Right forelimb (tissue), 1 donor: ENCODE results near the gene SEC31A.

Experiments
- DNase-seq: peaks from one replicate; pipeline ENCODE4 v3.0.0-alpha.2; 2018

SEC31A gene

DNA sequence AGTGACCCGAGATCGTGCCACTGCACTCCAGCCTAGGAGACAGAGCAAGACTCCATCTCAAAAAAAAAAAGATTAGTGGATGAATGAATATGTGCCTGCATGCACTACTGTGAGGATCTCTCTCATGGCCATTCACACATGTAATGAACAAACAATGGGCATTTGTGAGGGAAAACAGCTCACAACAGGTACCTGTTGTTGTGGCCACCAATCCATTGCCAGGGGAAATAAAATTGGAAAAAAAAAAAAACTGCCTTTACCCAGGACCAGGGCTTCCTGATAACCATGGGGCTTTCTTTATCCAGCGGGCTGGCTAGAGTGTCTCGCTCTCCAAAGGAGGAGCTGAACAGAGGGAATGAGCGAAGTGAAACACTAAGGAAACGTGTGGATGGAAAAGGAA, 99.8 kb downstream of the SEC31A start:
- no peak for DNase-seq

DNA sequence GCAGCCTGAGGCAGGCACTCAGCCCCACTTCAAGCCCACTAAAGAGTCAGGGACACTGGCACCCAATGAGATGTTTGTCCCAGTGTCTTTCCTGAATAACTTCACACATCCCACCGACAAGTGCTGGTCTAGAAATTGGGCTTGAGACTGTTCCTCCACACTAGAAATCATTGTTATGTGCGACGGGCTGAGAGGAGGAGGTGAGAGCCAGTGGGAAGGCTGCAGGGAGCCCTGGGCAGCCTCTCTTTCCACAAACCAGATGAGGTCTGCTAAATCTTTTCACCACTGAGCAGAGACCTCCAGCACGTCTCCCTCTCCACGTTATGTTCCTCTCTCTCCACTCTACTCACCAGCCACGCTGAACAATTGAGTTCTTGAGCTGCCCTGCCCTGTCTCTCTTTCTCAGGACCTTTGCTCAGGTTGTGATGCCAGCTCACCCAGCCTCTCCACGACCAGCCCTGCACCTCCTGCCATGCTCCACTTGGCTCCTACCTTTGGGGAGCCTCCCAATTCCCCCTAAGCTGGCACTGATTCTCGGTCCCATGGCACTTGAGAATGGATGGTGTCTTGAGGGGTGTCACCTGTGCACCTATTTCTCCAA, 100.8 kb downstream of the SEC31A start:
- DNase-seq: no peak

DNA sequence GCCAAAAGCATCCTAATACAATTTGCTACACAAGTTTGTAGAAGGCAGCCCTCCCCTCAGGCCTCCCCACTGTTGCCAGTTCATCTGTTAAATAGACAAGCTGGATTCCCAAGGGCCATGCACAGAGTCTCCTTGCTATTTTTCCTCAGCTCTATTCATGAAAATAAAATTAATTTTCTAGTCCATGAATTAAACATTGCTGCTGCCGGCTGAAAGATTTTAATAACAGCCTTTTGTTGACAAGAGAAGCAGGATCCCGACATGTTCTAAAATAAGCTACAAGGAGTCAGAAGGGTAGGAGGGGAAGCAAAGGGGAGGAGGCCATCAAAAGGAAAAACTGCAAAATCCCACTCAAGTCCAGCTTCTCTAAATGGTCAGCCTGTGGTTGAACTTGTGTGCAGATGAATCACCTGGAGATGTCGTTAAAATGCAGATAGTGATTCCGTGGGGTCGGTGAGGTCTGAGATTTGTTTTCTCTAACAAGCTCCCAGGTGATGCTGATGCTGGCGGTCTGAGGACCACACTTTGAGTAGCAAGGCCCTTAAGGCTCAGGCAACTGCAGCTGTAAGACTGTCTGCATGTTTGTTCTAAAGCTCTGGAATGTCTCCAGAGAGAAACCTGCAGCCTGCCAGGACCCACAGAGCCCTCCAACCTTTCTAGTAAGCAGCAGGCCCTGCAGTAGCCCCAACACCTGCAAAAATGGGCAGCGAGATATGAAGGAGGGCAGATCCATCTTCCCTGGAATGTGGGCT, 101.8 kb downstream of the SEC31A start:
- DNase-seq: no peak

DNA sequence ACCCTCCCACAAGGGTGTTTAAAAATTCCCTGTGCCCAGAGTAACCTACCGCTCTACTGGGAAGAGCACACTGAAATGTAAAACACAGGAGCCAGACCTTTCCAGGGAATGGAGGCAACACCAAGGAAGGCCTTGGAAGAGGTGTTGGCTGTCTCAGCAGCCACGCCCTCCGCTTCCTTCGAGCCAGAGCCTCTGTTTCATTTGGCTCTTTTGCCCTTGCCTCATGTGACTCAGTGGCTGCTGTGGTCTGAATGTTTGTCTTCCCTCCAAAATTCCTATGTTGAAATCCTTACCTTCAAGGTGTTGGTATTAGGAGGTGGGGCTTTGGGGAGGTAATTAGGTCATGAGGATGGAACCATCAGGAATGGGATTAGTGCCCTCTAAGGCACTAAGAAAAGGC, 103.6 kb downstream of the SEC31A start:
- DNase-seq: no peak

DNA sequence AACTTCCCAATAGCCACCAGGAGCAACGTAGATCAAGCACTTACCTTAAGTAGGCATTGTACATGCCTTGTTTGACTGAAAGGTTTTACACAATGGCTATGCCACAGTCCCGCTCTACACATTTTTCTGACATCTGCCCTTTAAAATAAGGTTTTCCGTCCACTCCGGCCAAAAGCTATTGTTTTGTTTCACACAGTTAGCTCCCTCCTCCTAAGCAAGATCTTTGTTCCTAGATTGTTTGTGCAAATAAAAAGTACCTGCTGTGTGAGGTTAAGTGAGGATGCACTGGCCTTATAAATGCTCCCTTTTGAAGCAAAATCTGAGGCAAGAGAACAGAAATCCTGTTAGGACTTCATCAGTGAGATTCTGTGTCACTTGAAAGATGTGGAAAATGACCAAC, 104.1 kb downstream of the SEC31A start:
- DNase-seq: no peak

DNA sequence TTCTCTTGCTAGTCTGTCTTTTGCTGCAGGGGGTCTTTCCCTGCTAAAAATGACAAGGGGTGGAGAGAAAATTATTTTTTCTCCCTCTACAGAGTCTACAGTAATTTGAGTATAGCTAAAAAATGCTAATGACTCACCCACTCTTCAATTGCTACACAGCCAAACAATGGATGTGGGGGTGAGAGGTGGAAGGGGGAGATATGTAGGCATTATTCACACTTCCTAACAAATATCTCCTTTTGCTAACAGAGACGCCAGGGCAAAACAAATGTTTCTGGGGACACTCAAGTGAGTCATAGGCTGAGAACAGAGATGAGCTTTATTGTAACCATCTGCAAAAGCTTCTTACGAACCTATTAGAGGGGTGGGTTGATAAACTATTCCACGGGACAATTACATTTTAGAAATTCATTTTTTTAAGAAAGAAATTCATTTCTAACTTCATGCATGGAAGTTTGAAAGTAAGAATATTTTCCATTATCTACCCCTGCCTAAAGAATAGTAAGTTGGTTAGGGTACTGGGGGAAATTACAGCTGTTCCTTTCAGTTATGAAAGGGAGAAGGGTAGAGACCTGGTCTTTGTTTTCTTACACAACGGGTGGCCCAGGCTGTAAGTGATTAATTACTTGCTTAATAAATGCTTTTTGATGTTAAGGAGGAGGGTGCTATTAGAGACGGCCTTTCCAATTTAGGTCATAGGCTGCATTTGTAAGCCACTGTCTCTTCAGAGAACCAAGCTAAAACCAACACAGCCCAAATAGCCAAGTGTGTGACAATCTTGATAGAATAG, 105.1 kb downstream of the SEC31A start:
- no peak for DNase-seq

DNA sequence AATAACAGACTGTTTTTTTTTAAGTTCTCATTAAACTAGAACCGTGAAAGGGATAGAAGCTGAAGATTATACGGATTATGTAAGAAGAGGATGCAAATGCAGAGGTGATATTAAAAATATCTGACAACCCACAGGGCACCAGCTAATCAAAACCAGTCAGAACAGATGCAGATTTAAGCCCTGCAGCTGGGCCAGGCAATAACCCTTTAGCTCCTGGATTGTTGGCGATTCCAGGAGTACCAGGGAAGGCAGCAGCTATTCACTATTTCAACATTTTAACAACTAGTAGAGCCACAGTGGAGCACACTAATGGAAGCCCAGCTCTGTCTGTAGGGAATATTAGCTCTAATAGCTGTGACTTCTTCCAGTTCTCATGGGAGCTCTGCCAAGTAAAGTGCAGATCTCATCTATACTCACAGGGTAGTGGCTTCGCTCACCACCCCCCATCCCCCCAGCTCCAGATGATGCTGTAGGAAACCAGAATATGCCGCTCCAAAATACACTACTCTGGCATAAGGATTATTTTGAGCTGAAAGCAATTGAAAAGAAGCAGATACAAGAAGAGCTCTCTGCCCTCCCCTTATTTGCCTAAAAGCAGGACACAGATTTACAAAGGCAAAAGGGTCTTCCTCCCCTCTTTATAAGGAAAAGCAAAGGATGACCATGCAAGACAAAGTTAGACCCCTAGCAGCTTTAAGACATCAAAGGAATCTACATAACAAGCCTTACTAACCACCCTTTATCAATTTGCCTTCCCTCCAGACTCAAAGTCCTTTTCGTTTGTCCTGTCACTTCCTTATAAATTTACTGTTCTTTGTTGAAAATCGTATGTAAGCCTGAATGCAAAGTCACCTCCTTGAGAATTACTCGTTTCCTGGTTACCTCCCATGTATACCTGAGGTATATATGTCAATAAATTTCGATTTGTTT, 106.0 kb downstream of the SEC31A start:
- no peak for DNase-seq

DNA sequence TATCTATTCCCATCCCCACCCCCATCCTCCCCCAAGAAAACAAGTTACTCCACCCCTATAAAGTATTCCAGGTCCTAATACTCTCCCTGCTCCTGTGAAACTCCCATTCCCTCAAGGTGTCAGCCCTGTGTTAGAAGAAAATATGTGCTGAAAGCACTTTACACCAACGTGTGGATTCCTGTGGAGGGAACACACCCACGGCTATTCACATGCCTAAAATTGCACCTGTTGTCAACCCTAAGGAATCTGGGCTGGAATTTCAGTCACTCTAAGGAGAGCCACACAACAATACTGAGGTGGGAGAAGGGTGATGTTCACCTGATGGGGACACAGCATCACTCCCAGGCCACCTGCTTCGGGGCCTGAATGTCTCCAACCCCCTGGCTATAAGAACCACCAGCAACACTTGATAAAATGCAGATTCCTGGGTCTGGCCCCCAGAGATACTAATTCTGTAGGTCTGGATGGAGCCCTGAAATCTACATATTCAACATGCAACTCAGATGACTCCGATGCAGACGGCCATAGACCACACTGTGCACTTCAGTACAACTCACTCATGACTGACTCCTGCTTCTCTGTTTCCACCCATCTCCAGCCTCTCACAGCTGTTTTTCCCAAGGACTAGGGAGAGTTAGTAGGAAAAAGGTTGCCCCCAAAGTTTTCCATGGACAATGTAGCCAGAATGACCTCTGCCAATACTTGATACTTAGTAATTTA, 108.2 kb downstream of the SEC31A start:
- DNase-seq: no peak

DNA sequence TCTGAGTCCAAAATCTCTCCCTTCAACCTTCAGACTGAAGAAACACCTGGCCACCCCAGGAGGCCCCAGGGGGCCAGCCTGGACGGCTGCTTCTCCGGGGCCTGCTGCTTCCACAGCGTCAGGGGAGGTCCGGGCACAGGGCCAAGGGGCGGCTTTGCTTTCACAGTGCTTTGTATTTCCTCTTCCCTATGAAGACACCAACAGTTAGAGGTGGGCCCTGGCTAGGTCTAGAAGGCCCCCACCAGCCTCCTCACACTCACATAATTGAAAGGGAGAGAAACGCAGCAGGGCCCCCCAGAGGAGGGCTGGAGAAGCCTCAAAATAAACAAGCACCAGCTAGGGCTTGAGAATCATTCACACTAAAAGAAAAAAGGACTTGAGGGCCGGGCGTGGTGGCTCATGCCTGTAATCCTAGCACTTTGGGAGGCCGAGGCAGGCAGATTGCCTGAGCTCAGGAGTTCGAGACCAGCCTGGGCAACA, 110.2 kb downstream of the SEC31A start:
- peak; percentile 81 for DNase-seq

DNA sequence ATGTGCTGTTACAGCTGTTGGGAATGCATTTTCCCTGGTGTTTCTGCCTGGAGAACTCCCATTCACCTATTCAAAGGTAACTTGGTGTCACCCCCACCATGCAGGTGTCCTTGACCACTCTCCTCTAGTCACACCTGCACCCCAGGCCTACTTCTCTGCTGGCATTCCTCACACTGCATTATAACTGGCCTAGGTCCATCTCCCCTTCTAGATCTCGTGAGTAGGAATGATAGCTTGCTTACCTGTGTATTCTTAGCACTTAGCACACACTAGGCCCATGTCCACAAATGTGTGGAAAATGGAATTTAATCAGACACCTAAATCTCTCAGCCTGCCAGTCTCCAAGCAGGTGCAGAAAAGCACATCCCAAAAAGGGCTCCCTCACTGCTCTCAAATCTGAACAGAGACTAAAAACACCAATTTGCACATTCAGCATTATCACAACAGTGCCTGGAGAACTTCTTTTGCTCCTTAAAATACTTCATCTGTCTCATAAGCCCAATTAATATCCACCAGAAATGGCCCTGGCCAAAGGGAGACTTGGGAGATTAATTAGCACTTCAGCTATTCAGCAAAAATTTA, 110.7 kb downstream of the SEC31A start:
- no peak for DNase-seq

DNA sequence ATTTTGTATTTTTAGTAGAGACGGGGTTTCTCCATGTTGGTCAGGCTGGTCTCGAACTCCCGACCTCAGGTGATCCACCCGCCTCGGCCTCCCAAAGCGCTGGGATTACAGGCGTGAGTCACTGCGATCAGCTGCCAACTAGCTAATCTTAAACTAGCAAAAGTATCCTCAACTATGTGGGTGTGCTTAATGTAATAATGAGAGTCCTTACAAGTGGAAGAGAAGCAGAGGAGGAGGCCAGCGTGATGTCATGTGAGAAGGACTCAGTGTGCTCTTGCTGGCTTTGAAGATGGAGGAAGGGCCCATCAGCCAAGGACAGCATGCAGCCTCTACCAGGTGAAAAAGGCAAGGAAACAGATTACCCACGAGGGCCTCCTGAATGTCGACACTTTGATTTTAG, 111.9 kb downstream of the SEC31A start:
- DNase-seq: no peak

DNA sequence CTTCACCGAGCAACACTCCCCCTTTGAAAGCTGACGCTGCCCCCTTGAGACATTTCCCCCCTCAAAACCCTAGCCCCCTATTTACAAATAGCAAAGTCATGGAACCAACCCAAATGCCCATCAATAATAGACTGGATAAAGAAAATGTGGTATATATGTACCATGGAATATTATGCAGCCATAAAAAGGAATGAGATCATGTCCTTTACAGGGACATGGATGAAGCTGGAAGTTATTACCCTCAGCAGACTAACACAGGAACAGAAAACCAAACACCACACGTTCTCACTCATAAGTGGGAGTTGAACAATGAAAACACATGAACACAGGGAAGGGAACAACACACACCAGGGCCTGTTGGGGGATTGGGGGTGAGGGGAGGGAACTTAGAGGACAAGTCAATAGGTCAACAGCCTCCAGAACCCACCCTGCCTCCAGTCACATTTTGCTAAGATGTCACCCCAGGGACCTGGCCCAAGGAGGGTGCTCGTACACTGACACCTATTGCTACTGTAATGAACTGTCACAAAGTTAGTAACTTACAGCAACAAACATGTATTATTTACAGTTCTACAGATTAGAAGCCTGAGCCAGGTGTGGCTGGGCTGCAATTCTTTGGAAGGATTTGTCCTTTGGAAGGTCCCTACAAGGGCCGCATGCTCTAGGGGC, 113.0 kb downstream of the SEC31A start:
- DNase-seq: no peak

DNA sequence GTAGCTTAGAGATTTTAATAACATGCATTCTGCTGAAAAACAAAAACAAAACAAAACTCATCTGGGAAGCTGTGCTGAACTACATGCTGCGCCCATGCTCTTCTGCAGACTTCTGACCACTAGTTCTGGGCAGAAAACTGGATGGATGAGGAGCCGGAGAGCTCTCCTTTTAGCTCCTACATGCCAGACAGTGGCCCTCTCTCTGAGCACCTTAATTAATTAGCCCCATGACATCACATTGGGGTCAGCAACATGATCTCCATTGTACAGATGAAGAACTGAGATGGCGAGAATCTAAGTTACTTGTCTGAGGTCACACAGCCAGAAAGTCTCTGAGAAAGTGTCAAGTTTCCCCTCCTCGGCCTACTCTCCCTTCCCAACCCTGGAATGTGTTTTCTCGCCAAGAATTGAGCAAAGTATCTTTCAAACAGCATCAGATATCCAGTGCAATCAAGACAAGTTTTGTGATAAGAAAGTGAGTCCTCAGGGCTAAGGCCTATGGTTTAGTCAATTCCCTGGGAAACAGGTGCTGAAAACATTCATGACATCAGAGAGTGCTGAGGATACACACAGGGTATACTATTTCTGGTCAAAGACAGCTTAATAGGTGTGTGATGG, 113.9 kb downstream of the SEC31A start:
- no peak for DNase-seq

DNA sequence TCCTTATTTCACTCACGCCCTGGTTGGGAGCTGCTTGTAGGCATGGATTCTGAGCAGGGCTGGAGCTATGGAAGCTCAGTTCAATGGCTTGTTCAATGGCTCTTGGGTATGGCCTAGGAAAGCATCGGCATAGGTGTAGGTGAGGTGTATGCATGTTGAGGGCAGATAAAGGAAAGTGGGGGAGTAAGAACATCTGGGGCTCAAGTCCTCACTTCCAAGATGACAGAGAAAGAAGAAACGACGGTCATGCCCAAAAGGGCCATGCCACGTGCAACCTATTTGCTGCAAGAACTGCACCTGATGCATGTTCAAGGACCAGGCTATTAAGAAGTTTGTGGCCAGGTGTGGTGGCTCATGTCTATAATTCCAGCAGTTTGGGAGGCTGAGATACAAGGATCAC, 115.7 kb downstream of the SEC31A start:
- no peak for DNase-seq

DNA sequence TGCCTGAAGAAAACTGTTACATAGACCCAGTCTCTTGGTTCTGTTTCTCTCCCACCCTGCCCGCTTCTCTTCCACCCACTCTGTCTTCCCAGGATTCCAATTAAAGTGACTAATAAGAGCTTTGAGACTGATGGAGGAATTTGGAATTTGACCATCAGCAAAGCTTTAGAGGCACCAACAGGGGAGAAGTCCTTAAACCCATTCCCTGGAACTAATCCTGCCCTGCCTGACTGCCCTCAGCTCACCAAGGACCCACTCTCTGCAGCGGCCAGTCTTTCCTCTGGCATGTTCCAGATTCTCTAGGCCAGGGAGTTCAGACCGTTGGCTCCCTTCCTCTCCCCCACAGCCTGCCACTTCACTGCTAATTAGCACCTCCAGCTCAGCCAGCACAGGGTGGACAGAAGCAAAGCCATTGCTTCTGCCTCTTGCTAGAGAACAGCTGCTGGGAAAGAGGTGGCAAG, 116.2 kb downstream of the SEC31A start:
- no peak for DNase-seq

DNA sequence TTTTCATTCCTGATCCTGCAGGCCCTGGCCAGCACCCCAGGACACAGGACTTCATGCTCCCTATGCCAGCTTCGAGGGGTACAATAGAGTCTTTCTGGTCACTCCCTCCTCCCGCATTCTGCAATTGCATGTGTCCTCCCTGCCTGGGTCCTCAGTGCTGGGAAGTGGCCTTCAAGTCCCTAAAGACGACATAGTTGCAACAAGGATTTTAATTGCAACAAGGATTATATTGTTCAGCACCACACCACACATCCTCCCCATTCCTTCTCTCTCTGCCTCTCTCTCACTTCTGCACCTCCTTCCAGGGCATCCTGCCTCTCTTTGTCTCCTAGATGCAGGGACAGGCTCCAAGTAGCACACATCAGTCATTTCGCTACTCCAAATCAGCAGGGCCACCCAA, 117.9 kb downstream of the SEC31A start:
- DNase-seq: no peak

DNA sequence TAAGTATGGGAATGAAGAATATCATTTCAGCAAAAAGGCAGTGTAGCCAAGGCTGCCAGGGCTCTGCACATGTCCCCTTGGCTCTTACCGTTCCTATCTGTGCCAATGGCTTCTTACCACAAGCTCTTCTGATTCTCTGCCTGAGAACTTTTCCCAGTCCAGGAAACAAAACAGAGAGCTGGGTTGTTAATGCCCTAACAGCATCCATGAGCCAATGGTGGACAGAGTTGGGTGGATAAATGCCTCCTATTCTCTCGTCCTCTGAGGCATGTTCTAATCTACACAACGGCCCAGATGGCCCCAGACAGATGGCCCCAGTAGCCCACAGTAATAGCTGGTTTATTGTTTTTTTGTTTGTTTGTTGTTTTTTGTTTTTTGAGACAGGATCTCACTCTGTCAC, 120.3 kb downstream of the SEC31A start:
- DNase-seq: no peak
